Activated CD4-positive, alpha-beta T cell treated with anti-CD3 and anti-CD28 coated beads, Interleukin-2, amount 50 U/mL, for 1 hour (primary cell): ENCODE measurements around the gene LCA5L.

Experiments
- DNase-seq: peaks from one replicate; pipeline ENCODE4 v3.0.0-alpha.2; 2020

LCA5L gene

DNA sequence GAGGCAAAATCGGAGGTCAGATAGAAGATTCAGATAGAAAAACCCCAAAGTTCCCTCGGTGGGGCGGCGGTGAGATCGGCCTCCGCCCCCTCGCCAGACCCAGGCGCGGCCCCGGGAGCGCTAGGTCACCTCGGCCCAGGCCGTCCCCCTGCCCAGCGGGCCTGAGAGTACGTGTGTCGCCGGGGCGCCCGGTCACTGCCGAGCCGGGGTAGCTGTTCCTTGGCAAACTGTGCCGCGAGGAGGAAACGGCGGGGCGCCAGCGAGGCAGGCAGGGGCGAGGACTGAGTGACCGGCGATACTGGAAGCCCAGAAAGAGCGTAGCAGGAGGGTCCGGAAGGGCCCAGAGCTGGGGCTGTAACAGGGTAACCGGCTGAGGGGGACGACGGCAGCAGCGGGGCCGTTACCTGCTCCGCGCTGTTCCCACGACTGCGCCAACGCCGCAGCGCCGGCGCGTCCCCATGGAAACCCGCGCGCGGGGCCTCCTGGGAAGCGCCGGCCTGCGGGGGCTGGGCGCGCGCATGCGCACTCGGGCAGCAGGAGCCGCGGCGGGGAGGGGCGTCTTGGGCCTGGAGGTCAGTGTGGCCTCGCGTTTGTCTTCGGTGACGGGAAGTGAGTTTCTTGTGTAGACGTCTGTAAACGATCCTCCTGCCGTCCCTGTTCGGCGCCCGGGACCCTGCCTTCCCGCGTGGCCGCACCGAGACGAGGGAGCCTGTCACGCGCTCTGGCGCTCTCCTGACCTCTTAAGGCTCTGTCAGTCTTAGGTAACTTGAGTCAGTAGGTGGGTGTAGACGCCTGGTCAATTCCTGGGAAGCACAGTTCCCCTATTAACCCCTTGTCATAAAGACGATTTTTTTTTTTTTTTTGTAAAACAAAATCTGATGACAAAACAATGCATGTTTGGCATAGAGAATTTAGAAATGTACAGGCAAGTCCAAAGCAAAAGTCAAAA lies at the start of gene LCA5L:
Gene LCA5L (minus strand): TSS at position 458 of the 949 bp plus-strand sequence. CDS start 17,285 bp downstream, outside the sequence.
- DNase-seq, result peak; percentile 85

DNA sequence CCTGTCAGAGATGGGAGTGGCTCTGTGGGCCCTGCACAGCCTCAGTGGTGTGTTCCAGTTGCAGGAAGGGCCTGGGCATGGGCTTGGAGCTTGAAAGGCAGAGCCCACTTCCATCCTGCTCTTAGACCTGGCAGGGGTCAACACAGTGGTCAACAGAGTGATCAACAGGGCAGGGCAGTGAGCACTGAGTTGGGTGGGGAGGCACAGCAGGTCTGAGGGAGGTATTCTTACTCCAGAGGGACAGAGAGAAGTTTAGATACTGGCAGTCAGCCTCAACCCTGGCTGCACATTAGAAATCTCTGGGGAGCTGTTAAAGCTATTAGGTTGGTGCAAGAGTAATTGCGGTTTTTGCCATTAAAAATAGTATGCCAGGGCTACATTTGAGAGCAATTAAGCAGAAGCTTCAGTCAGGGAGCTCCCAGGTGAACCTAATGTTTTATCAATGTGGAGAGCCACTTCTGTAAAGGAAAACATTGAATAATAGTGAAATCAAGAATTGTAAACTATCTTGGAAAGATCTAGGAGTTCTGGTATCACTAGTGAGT lies 43.9 kb upstream of the LCA5L start:
- no peak for DNase-seq

DNA sequence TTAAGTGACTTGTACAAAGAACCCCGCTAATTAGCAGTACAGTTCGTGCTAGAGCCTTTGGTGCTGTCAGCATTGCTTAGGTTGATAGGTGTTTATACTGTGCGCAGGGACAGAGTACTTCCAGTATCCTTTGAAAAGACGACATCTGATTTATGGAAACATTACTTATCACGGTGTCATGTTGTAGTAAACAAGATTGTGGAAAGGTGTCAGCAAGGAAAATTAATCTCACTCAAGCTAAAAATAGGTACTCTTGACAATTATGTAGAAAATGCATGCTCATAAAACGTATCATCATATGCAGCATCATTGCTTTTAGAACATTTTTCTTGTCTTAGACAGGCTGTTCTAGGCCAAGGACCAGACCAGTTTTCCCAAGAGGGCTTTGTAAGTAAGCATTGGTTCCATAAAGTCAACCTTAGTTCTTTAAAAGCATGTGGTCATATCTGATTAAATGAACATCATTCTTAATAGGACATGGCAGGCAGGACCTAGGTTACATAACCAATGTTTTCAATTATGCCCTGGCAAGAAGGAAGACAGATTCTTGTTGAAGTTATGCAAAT lies 39.2 kb upstream of the LCA5L start:
- DNase-seq, result no peak

DNA sequence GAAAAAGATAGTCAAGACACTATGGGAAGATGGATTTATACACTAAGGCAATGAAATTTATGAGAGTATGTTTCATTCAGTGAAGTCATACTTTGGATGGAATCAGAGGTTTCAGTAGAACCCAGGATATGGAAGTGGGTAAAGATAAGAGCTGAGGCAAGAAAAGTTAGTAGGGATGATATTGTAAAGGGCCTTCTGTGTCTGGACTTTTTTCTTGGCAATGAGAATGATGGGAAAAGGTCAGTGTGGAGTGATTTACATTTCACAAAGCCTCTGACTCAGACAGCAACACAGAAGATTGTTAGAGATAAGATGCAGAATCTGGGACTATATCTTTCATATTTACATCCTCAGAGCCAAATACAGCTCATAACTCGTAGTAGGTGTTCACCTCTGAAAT lies 38.3 kb upstream of the LCA5L start:
- no peak for DNase-seq

DNA sequence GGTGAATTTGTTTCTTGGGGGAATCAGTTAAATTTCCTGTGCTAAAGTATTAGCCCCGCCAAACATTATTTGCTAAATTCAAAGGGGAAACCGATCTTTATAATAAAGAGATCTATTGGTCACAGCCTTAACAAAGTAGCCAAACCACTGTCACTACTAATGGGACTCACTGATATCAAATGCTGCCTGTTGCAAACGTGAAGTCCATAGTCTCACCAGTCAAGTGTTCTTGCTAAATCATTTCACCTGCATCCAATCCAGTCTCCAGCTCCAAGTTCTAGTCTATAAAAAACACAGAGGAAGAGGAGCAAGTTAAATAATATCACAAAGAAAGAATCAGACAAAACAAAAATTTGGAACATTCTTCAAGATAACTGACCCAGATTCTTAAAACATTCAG lies 36.3 kb upstream of the LCA5L start:
- DNase-seq, result no peak

DNA sequence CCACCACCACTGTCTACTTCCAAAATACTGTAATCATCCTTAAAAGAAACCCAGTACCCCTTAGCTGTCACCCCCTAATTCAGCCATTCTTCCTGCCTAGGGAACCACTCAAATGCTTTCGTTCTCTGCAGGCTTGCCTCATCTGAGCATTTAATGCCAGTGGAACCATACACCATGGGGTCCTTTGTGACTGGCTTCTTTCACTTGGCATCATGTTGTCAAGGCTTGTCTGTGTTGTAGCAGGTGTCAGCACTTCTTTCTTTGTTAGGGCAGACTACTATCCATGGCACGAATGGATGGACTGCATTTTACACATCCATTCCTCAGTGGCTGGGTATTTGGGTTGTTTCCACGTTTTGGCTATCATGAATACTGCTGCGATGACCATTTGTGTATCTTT lies 34.7 kb upstream of the LCA5L start:
- DNase-seq, result no peak

DNA sequence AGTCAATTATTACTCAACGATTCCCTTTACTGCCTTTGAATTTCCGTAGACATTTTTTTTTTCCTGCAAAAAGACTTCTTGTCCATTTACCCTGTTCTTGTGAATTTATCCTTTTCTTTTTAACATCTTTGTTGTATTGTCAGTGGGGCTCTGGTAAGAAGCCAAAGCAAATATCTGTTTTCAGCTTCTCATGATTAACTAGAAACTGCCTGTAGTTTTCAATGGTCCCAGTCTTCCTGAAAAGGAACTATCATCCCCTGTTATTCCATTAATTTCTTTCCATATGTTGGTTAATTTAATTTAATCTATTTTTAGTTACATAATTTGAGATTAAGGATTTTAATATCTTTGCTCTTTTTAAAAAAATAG lies 34.2 kb upstream of the LCA5L start:
- no peak for DNase-seq

DNA sequence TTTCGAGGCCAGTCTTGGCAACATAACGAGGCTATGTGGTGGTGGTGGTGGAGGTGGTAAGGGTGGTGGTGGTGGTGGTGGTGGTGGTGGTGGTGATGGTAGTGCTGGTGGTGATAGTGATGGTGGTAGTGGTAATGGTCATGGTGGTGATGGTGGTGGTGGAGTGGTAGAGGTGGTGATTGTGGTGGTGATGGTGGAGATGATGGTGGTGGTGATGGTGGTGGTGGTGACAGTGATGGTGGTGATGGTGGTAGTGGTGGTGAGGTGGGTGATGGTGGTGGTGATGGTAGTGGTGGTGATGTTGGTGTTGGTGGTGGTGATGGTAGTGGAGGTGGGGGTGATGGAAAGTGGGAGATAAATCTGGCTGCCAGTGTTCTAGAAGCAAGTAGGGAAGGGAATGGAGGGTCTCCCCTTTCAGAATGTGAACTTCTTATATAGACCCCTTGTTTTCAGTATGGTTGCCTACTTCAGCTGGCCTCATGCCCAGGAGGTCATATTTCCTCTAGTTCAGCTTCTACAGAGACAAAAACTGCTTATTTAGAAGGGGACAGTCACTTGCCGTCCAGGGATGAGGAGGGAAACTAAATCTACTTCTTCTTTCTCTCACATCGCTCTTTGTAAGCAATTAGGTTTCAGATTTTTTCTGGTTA lies 33.7 kb upstream of the LCA5L start:
- no peak for DNase-seq

DNA sequence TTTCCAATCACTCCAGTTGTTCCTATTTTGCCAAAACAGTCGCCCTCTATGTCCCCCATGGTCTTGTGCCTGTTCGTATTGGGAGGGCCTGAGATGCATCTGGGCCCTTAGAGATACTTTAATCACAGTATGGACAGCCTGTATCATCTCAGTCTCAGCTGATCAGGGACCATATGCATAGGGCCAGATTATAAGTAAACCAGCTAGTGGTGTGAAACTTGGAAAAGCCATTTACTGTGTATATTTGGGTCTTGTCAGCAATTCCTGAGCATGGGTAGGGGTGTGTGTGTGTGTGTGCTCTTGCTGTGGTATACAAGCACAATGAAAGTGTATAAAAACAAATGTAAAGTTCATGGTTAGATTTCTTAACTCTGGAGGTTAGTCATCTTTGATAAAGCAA lies 29.0 kb upstream of the LCA5L start:
- DNase-seq, result no peak

DNA sequence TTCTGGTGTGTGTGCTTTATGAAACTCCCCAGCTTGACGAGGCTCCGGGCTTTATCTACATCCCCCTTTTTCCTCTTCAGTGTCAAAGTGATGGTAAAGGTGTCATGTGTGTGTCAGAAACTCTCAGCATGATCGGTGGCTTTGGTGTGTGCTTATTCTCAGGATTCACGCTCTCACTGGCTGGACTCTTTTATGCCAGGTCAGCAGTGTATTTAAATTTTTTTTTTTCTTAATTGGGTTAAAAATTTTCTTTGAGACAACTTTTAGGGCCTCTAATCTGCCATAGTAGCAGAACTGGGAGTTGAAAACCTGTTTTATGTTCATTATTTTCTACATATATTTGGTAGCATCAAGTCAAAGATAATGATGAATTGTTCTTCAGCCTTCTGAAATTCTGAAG lies 27.2 kb upstream of the LCA5L start:
- DNase-seq, result no peak

DNA sequence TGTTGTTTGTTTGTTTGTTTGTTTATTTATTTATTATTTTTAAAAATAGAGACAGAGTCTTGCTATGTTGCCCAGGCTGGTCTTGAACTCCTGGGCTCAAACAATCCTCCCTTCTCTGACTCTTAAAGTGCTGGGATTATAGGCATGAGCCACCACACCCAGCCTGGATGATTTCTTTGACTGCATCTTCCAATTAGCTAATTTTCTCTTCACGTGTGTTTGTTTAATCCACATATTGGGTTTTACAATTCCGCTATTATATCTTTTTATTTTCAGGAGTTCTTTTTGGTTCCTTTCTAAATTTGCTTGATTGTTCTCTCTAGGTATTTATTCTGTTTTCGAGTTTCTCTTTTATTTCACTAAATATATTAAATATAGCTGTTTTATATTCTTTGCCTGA lies 26.0 kb upstream of the LCA5L start:
- no peak for DNase-seq

DNA sequence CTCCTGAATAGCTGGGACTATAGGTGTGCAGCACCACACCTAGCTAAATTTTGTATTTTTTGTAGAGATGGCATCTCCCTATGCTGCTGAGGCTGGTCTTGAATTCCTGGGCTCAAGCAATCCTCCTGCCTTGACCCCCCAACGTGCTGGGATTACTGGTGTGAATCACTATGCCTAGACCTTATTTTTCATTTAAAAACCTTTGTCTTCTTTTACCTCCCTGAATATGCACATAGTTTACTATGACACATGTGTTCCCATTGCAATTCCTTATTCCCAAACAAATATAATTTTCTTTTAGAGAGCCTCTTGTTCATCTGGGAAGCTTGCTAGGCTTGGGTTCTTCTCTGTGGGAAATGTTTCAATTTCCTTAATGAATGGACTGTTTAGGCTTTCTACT lies 23.0 kb upstream of the LCA5L start:
- DNase-seq, result no peak

DNA sequence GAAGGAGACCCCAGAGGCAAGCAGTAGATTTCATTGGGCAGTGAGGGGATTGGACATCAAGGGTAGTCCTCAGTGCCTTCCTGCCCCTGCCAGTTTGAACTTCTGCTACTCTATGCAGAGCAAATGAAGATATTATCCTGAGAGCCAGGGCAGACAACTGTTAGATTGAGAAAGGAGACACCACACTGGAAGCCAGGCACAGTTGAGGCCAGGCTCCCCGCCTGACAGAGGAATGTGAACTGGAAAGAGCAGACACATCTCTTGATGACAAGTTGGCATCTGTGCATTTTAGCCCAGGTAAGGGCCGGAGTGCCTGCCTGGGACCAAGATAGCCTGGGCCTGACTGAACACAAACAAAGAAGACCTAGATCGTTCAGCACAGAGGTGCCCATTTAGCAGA lies 22.2 kb upstream of the LCA5L start:
- DNase-seq, result no peak

DNA sequence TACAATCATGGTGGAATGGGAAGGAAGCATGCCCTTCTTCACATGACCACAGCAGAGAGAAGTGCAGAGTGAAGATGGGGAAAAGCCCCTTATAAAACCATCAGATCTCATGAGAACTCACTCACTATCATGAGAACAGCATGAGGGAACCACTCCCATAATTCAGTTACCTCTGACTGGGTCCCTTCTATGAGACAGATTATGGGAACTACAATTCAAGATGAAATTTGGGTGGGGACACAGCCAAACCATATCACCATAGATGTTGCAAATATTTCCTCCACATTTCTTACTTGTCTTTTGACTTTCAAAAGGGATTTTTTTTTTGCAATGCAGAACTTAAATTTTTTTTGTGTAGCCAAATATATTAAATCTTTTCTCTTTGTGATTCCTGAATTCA lies 21.0 kb upstream of the LCA5L start:
- DNase-seq, result no peak

DNA sequence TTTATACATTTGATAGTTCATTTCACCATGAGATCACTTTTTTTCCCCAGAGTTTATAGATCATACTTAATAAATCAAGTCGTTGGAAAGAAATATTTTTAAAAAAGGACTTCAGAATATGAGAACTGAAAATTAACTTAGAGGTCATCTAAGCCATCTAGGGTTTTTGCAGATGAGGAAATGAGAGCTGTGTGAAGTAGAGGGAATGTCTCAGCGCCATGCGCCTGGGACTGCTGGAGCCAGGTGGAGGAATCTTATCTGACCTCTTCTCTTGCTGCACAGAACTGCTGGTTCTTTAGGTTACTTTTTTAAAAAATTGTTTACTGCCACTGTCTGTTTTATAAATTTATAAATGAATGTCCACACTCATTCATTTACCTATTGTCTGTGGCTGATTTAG lies 17.7 kb upstream of the LCA5L start:
- DNase-seq, result no peak

DNA sequence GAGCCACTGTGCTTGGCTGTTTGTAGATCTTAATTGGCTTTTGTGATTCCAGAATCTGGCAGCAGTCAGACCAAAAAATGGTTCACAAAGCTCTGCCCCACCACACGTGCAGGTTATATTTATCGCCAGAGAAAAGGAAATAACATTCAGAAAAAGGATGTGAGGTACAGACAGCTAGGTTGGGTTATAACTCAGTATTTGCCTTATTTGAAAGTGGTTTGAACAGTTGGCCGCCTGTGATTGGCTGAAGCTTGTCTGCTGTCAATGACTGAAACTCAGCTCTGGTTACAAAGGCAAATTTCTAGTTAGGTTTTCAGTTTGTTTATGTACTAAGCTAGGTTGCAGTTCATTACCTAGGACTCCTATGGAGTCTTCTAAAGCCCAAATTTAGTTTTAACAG lies 15.8 kb upstream of the LCA5L start:
- no peak for DNase-seq

DNA sequence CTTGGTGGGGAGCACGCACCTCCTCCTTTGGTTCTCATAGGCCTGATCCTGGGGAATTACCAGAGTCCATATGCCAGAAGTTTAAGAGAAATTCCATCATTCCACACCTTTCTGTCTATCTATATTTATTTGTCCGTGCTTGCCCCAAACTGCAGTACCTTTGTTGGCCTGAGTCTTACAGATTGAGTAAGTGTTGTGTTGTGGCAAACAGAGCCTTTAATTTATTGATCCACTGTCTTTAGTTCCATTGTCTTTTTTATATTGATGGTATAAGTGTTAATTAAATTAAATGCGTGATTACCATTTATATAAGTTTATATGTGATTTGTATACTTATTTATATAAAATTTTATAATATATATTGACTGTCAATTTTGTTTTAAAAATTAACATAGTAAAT lies 11.1 kb upstream of the LCA5L start:
- DNase-seq, result no peak

DNA sequence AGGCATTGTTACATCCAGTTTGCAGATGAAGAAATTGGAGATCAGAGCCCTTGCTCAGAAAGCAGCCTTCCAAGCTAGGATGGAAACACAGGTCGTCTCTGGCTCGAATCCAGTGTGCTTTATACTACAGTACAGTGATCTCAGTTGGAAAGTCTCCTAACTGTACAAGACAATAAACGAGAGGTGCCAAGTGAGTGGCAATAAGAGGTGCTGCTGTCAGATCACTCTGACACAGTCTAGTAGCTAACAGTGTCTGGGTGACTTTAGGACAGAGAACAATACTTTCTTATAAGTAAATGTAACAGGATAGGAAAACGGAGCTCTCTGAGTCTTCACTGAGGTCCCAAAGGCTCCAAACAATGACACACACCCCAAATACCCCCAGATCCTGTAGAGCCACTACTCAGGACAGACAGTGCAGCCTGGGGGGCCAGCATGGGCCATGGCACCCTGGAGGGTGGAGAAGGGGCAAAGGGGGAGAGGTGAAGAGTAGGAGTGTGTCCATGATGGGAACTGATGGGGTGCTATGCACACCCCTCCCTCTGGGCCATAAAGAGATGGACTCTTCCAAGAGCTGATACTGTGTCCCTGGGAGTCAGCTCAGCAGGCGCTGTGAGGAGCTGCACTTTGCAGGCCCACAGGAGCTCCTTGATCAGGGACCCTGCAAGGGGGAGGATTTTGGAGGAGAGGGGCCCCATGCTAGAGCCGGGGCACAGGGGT lies 9.5 kb upstream of the LCA5L start:
- DNase-seq, result no peak

DNA sequence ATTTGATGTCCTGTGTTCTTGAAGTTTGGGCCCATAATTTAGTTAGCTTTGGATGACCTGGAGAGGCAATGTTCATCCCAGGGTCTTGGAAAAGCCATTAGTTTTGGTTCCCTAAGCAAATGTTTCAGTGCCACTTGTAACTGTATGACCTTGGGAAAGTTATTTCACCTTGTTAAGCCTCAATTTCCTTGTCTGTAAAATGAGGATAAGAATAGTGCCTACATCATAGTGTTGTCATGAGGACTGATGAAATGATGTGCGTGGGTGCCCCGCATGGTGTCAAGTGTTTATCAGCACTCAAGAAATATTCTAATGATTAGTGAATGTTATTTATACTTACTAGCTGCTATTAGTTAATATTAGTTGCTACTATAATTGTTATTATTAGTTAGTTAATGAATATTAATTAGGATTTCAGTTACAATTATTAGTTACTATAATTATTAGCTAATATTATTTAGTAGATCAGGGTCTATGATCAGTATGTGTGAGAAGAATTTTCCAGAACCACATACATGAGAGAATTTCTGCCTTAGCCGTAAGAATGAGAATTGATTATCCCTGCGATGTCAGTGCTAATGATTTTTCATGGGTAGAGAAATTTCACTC lies 8.1 kb upstream of the LCA5L start:
- no peak for DNase-seq

DNA sequence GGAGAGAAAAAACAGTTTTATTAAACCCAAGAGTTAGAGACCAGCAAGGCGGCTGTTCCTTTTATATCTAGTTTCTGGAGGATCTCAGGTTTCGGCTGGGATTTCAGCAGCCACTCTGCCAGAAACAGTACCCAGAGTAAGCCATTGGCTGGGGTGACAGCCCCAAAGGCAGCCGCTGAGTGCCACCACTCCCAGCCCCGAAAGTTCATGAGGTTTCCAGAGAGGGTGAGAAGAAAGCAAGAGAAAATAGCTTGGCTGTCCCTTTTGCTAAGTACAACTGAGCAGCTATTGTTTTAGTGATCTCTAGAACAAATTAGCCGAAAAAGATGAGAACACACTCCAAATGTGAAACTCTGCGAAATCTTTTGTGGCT lies 7.4 kb upstream of the LCA5L start:
- DNase-seq, result no peak

DNA sequence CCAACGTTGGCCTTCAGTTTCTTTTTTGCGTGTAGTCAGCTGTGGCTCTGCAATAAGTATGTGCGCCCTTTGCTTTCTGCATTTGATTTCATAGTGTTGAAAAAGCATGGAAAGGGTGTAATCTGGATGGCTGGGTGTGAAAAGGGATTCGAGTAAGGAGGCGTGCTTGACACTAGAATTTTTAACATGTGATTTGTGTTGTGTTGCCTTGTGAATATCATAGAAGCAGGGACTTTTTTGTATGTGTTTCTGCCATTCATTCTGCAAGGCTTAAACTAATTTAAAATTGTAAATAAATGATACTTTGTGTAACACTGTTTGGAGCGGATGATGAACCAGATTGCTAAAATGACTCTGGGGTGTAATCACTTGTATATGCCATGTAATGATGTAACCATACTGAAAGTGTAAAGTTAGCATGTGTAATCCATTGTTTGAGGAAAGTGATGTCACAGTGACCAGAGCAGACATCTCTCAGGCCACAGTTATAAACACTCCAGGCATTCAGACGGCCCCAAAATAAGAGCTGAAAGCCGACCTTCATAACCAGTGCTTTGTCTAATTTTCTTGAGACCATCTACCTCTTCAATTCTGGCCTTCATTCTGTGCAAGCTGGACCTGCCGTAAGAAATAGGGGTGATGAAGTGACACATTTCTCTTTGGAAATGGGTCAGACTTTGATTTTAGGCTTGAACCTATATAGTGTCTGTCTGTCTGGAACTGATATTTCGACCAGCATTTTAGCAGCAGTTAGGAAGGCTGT lies 6.8 kb upstream of the LCA5L start:
- no peak for DNase-seq
